Left renal cortex interstitium (tissue), 4 donors: ENCODE data around the gene PRSS3. TPM values are rescaled to one million over a fixed set of nuclear protein-coding genes. Genes with fewer than 3 reads are reported as not detected.
"Not testable (repeated sequence)": the region's sequence is repeated elsewhere in the genome, so short reads cannot be mapped to it uniquely, and the experiment has no call there.

Experiments used
- DNase-seq, 4 donors: peaks; one replicate each; pipeline ENCODE4 v3.0.0-alpha.2; 2013; ENCODE audit warnings: low read depth in 4 of 4, low spot score in 2 of 4, missing footprints in 1 of 4
- polyA plus RNA-seq, 4 donors: library from polyadenylated mRNA; unstranded; fragments of 120-200 nt; gene quantifications; one replicate each; pipeline ENCODE4 v1.2.1, GENCODE V29; 2013; ENCODE audit not compliant: insufficient read length in 4 of 4

The PRSS3 gene
- polyA plus RNA-seq, 4 donors: 0.78 to 4.2 (median 1.6) TPM

GRCh38 chr9:33785914-33786313 is 9.4 kb upstream of the PRSS3 start:
- no peak for DNase-seq

GRCh38 chr9:33786681-33787080 is 8.7 kb upstream of the PRSS3 start:
- DNase-seq: no peak

GRCh38 chr9:33787839-33788238 is 7.5 kb upstream of the PRSS3 start:
- no peak for DNase-seq

GRCh38 chr9:33789429-33789828 is 5.9 kb upstream of the PRSS3 start:
- not testable (repeated sequence) for DNase-seq

GRCh38 chr9:33791117-33791516 is 4.2 kb upstream of the PRSS3 start:
- DNase-seq: no peak

- not testable (repeated sequence) for DNase-seq
These were observed 1.9 kb upstream of the PRSS3 start for GRCh38 chr9:33793496-33793895.

GRCh38 chr9:33794560-33794959 is 801 bp upstream of the PRSS3 start:
- DNase-seq: no peak

- no peak for DNase-seq
These were observed 458 bp downstream of the PRSS3 start for GRCh38 chr9:33795819-33796218.

- DNase-seq: not testable (repeated sequence)
These were observed 1.3 kb downstream of the PRSS3 start for GRCh38 chr9:33796679-33797078.

- DNase-seq: no peak
These were observed 2.5 kb downstream of the PRSS3 start for GRCh38 chr9:33797837-33798236.

- DNase-seq: no peak
These were observed 3.2 kb downstream of the PRSS3 start for GRCh38 chr9:33798545-33798944.

GRCh38 chr9:33799928-33800704 is 4.8 kb downstream of the PRSS3 start:
- DNase-seq: no peak

GRCh38 chr9:33800886-33801285 is 5.5 kb downstream of the PRSS3 start:
- DNase-seq: no peak

GRCh38 chr9:33801943-33802500 is 6.7 kb downstream of the PRSS3 start:
- DNase-seq: not testable (repeated sequence)

GRCh38 chr9:33804196-33804595 is 8.8 kb downstream of the PRSS3 start:
- DNase-seq: not testable (repeated sequence)

- not testable (repeated sequence) for DNase-seq
These were observed 11.8 kb downstream of the PRSS3 start for GRCh38 chr9:33807156-33807555.

- DNase-seq: not testable (repeated sequence)
These were observed 13.6 kb downstream of the PRSS3 start for GRCh38 chr9:33808979-33809322.

- no peak for DNase-seq
These were observed 14.1 kb downstream of the PRSS3 start for GRCh38 chr9:33809506-33809905.

- no peak for DNase-seq
These were observed 18.6 kb downstream of the PRSS3 start for GRCh38 chr9:33813712-33814641.

GRCh38 chr9:33815781-33816180 is 20.4 kb downstream of the PRSS3 start:
- DNase-seq: no peak
